A673 (cell line): ENCODE data around the gene JARID2.

ENCODE experiments used
- EZH2 ChIP-seq: fragments of 200-600 bp; sonication (generic); IDR thresholded peaks from 2 replicates; pipeline ENCODE4 v1.6.1; 2017; ENCODE audit warnings: borderline replicate concordance, low read depth, mild to moderate bottlenecking, mixed read lengths, antibody characterized with exemption, low read length; ENCODE audit not compliant: poor library complexity, severe bottlenecking
- TF ChIP-seq, protein P1 (sequence below): fragments of 300-800, 200-600 bp; sonication (generic); conservative IDR thresholded peaks from 2 replicates; pipeline ENCODE4 v1.5.1; 2017; ENCODE audit warnings: low read depth, mild to moderate bottlenecking, antibody characterized with exemption, low read length, moderate library complexity, mixed read lengths

GRCh38 chr6:15257357-15258132, 11.7 kb downstream of the JARID2 start:
- TF ChIP-seq, protein P1, sequence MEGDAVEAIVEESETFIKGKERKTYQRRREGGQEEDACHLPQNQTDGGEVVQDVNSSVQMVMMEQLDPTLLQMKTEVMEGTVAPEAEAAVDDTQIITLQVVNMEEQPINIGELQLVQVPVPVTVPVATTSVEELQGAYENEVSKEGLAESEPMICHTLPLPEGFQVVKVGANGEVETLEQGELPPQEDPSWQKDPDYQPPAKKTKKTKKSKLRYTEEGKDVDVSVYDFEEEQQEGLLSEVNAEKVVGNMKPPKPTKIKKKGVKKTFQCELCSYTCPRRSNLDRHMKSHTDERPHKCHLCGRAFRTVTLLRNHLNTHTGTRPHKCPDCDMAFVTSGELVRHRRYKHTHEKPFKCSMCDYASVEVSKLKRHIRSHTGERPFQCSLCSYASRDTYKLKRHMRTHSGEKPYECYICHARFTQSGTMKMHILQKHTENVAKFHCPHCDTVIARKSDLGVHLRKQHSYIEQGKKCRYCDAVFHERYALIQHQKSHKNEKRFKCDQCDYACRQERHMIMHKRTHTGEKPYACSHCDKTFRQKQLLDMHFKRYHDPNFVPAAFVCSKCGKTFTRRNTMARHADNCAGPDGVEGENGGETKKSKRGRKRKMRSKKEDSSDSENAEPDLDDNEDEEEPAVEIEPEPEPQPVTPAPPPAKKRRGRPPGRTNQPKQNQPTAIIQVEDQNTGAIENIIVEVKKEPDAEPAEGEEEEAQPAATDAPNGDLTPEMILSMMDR: no peak
- TF ChIP-seq EZH2: no peak
